Gastroesophageal sphincter (tissue), 4 donors: ENCODE results near the gene TMEM272. TPM values are rescaled to one million over a fixed set of nuclear protein-coding genes. Genes with fewer than 3 reads are reported as not detected.
A peak's percentile ranks its signal among the peaks of the same experiment; 100 is the strongest.

ENCODE experiments used
- ATAC-seq: fragments of 150-250 bp; one replicate; pipeline ENCODE4 v1.9.1; 2016; ENCODE audit warnings: mild to moderate bottlenecking, moderate library complexity
- H3K27ac ChIP-seq, 4 donors: fragments of 200-600 bp; sonication (generic) in 3 of 4; 1 replicate in 3 of 4; 2 replicates in 1 of 4; pipeline ENCODE4 v1.5.1; 2016 to 2019
- H3K27me3 ChIP-seq: fragments of 200-600 bp; sonication (generic); one replicate; pipeline ENCODE4 v1.5.1; 2019
- H3K36me3 ChIP-seq, 2 donors: fragments of 200-600 bp; sonication (generic); one replicate each; pipeline ENCODE4 v1.5.1; 2019; ENCODE audit warnings: control low read depth in 1 of 2
- H3K4me1 ChIP-seq, 3 donors: fragments of 200-600 bp; sonication (generic); 1 replicate in 2 of 3; 2 replicates in 1 of 3; pipeline ENCODE4 v1.5.1; 2016 to 2019; ENCODE audit warnings: control low read depth in 2 of 3
- H3K4me3 ChIP-seq, 2 donors: fragments of 200-600 bp; sonication (generic); one replicate each; pipeline ENCODE4 v1.5.1; 2019; ENCODE audit warnings: mild to moderate bottlenecking in 1 of 2, moderate library complexity in 1 of 2
- H3K9me3 ChIP-seq, 3 donors: fragments of 200-600 bp; sonication (generic); one replicate each; pipeline ENCODE4 v1.5.1; 2017 to 2019; ENCODE audit warnings: control low read depth in 2 of 3
- EP300 ChIP-seq: sonication (generic); formaldehyde crosslinking; IDR thresholded peaks from one replicate; pipeline ENCODE4 v1.6.1; 2017; ENCODE audit warnings: antibody characterized with exemption, mild to moderate bottlenecking
- POLR2A ChIP-seq, 2 donors: fragments of 450-650 bp; IDR thresholded peaks; one replicate each; pipeline ENCODE4 v1.6.1; 2017; ENCODE audit warnings: antibody characterized with exemption in 2 of 2, mild to moderate bottlenecking in 2 of 2, moderate library complexity in 1 of 2
- POLR2AphosphoS5 ChIP-seq: sonication (generic); formaldehyde crosslinking; IDR thresholded peaks from one replicate; pipeline ENCODE4 v1.6.1; 2017; ENCODE audit warnings: antibody characterized with exemption
- WGBS, 2 donors: methylation state at CpG; one replicate each; pipeline ENCODE4 v1.1.5; 2018; ENCODE audit warnings: low coverage in 1 of 2; 5-methylcytosine and 5-hydroxymethylcytosine counted together
- total RNA-seq, 4 donors: library from RNA; depleted of rRNA; stranded (reverse); fragments of >200 nt; gene quantifications; one replicate each; pipeline ENCODE4 v1.1.0, GENCODE V29; 2016
- TF ChIP-seq, protein P1 (sequence below), 4 experiments: fragments of 200-600 bp in 2 of 4; fragments of 450-650 bp in 2 of 4; sonication (generic) in 1 of 4; IDR thresholded peaks; one replicate each; pipeline ENCODE4 v1.5.1; 2017 to 2019; ENCODE audit warnings: antibody characterized with exemption in 4 of 4, mild to moderate bottlenecking in 2 of 4, moderate library complexity in 2 of 4

The TMEM272 gene, protein sequence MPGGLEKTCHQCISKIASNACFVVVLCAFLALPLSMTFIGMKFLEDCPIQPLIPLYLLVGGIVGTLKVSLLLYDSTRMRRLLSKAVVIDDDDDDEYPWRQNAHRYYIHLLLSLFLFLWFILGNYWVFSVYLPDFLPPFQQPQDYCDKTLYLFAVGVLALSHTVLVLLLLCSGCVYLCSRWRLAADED
- under 1 TPM in 2 of 4 donors, not detected in 2; 0.13 to 0.15 TPM for total RNA-seq

DNA sequence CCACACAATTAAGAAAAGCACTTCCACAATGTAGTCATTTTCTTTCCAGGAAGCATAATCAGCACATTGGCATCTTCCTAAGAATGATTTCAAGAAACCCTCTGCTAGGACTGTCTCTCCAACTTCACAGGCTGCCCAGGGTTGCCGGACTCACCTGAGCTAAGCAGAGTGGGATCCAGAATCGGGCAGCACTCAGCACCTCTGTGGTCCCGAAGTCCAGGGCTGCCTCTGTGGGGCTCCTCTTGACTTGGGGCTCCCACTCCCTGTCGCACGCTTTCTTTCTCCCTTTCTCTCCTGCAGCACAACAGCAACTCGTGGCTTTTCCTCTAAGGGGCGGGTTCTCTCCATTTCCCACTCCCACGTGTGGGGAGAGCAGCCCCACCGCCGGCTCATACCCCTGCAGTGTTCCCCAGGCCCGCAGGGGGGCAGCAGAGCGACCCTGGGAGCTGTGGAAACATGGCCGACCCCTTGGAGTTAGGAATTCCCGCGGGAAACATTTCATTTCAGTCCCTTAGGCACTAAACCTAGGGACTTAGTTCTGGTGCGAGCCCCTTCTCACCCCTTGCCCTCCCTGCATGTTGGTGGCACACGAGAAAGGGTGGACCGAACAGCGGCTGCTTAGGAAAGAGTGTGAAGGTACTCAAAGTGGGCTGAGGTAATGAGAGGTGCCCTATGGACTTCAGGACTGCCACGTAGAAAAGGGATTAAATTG is at the start of gene TMEM272:
TSS of gene TMEM272 (minus strand) at position 316 of the 712 bp plus-strand sequence. CDS start 6,647 bp downstream, outside the sequence.
- ATAC-seq, result peak; percentile 60
- H3K27ac ChIP-seq, result no peak within 1 kb of the TSS
- 53% methylated on average over 3 to 7 of the region's 20 CpGs for WGBS, 2 donors
- no peaks in the 10 kb centered on the region for H3K9me3 ChIP-seq
- H3K27me3 ChIP-seq, result no peaks in the 10 kb centered on the region
- no peak within 1 kb of the TSS for H3K4me3 ChIP-seq
- TF ChIP-seq EP300, result no peak
- TF ChIP-seq, protein P1, sequence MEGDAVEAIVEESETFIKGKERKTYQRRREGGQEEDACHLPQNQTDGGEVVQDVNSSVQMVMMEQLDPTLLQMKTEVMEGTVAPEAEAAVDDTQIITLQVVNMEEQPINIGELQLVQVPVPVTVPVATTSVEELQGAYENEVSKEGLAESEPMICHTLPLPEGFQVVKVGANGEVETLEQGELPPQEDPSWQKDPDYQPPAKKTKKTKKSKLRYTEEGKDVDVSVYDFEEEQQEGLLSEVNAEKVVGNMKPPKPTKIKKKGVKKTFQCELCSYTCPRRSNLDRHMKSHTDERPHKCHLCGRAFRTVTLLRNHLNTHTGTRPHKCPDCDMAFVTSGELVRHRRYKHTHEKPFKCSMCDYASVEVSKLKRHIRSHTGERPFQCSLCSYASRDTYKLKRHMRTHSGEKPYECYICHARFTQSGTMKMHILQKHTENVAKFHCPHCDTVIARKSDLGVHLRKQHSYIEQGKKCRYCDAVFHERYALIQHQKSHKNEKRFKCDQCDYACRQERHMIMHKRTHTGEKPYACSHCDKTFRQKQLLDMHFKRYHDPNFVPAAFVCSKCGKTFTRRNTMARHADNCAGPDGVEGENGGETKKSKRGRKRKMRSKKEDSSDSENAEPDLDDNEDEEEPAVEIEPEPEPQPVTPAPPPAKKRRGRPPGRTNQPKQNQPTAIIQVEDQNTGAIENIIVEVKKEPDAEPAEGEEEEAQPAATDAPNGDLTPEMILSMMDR (IDR thresholded peaks at IDR 0.05), result peak; percentile 37 to 83 (median 54)
- peaks cover 0 to 6% (median 0%) of the 10 kb centered on the region in 3 donors for H3K4me1 ChIP-seq
- no peaks in the 10 kb centered on the region for H3K36me3 ChIP-seq

- H3K4me3 ChIP-seq, result no peak overlapping the region
- no peaks in the 10 kb centered on the region for H3K4me1 ChIP-seq
- ATAC-seq, result no peak
- WGBS, 2 donors, result 86 to 96% methylated on average over 2 to 4 of the region's 4 CpGs
- H3K9me3 ChIP-seq, result no peaks in the 10 kb centered on the region
- H3K27ac ChIP-seq, result no peak overlapping the region
- no peaks in the 10 kb centered on the region for H3K27me3 ChIP-seq
- TF ChIP-seq POLR2AphosphoS5, result no peak
- TF ChIP-seq, protein P1 (IDR thresholded peaks at IDR 0.05), result no peak
- no peak for TF ChIP-seq POLR2A (IDR thresholded peaks at IDR 0.05)
- no peak for TF ChIP-seq EP300
- H3K36me3 ChIP-seq, result no peaks in the 10 kb centered on the region
Observed at GRCh38 chr13:51894239-51894638, 49.3 kb upstream of the TMEM272 start.

- WGBS, 2 donors, result 83 to 85% methylated on average over 3 of the region's 3 CpGs
Observed at GRCh38 chr13:51892657-51893056, 47.7 kb upstream of the TMEM272 start.

DNA sequence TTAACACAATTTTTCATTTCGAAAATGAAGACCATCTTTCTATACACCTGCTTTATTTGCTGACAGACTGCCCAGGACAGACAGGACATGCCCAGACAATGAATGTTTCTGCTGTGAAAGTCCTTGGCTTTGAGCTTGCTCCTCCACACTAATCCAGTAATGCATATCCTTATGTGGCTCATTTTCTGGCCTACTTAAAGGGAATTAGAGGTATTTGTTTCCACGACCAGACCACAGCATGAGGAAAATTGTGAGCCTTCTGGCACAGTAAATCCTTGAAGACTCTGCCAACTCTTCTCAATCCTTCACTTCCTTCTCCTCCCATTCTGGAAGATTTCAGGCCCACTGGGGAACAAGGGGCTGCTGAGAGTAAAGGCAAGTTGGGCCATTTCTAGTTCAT is 42.5 kb upstream of the TMEM272 start:
- H3K36me3 ChIP-seq, result no peaks in the 10 kb centered on the region
- ATAC-seq, result no peak
- no peaks in the 10 kb centered on the region for H3K4me1 ChIP-seq
- no peak for TF ChIP-seq POLR2AphosphoS5
- TF ChIP-seq EP300, result no peak
- TF ChIP-seq POLR2A (IDR thresholded peaks at IDR 0.05), result no peak
- TF ChIP-seq, protein P1 (IDR thresholded peaks at IDR 0.05), result no peak
- no peak overlapping the region for H3K27ac ChIP-seq
- WGBS, 2 donors, result 53 to 56% methylated on average over 2 of the region's 2 CpGs
- H3K4me3 ChIP-seq, result no peak overlapping the region
- no peaks in the 10 kb centered on the region for H3K27me3 ChIP-seq
- H3K9me3 ChIP-seq, result no peaks in the 10 kb centered on the region

More at GRCh38 chr13:51892657-51893056, 47.7 kb upstream of the TMEM272 start:
- H3K4me3 ChIP-seq, result no peak overlapping the region
- TF ChIP-seq POLR2A (IDR thresholded peaks at IDR 0.05) (no peak), POLR2AphosphoS5 (no peak), EP300 (no peak)
- TF ChIP-seq, protein P1 (IDR thresholded peaks at IDR 0.05), result no peak
- H3K27ac ChIP-seq, result no peak overlapping the region
- H3K4me1 ChIP-seq, result no peaks in the 10 kb centered on the region
- no peaks in the 10 kb centered on the region for H3K9me3 ChIP-seq
- no peaks in the 10 kb centered on the region for H3K36me3 ChIP-seq
- no peaks in the 10 kb centered on the region for H3K27me3 ChIP-seq
- no peak for ATAC-seq

DNA sequence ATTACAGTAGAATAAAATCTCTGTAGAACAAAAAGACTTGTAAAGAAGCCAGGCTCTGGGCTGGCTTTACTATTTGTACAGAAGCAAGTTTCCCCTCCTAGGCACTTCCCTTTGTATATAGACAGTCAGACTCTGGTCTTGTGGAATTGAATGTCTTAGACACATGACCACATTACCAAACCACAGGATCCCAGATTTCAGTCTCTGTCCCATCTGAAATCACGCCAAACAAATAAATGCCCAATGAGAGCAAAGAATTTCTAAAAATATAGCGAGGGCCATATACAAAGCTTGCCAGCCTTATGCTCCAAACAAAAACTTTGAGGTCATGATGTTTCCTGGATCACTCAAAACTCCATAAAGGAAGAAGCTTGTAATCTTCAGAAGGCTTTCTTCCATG is 40.7 kb upstream of the TMEM272 start:
- 86 to 96% methylated on average over 1 to 2 of the region's 2 CpGs for WGBS, 2 donors

More for the DNA sequence above, 40.7 kb upstream of the TMEM272 start:
- no peaks in the 10 kb centered on the region for H3K27me3 ChIP-seq
- H3K27ac ChIP-seq, result no peak overlapping the region
- H3K9me3 ChIP-seq, result peaks cover 0 to 4% (median 0%) of the 10 kb centered on the region in 3 donors
- H3K36me3 ChIP-seq, result no peaks in the 10 kb centered on the region
- TF ChIP-seq POLR2A (IDR thresholded peaks at IDR 0.05) (no peak), EP300 (no peak), POLR2AphosphoS5 (no peak)
- TF ChIP-seq, protein P1 (IDR thresholded peaks at IDR 0.05), result no peak
- no peak overlapping the region for H3K4me3 ChIP-seq
- no peak for ATAC-seq
- no peaks in the 10 kb centered on the region for H3K4me1 ChIP-seq
